Pulmonary artery endothelial cell (primary cell): ENCODE results near the gene TMEM225. TPM values are rescaled to one million over a fixed set of nuclear protein-coding genes. Genes with fewer than 3 reads are reported as not detected.
"Not testable (repeated sequence)": the region's sequence is repeated elsewhere in the genome, so short reads cannot be mapped to it uniquely, and the experiment has no call there.

ENCODE experiments used
- DNase-seq: peaks from one replicate; pipeline ENCODE4 v3.0.0-alpha.2; 2011; ENCODE audit warnings: low read depth, low spot score
- total RNA-seq: library from RNA; depleted of rRNA; stranded (reverse); fragments of >200 nt; gene quantifications from 2 replicates; pipeline ENCODE4 v1.2.3, GENCODE V29; 2014

TMEM225 gene
- total RNA-seq = not detected in 2 replicates

- DNase-seq = no peak
Measured at GRCh38 chr11:123885570-123885969, at the start of gene TMEM225. Gene TMEM225, minus strand, starts transcription at chr11:123885670. Its CDS starts 245 bp downstream, at chr11:123885425.

GRCh38 chr11:123924027-123924426 lies 38.6 kb upstream of the TMEM225 start:
- no peak for DNase-seq

- DNase-seq = no peak
Measured at GRCh38 chr11:123920943-123921342, 35.5 kb upstream of the TMEM225 start.

GRCh38 chr11:123905826-123906225 lies 20.4 kb upstream of the TMEM225 start:
- DNase-seq = no peak

GRCh38 chr11:123904932-123905331 lies 19.5 kb upstream of the TMEM225 start:
- DNase-seq = no peak

- DNase-seq = no peak
Measured at GRCh38 chr11:123903932-123904331, 18.5 kb upstream of the TMEM225 start.

- no peak for DNase-seq
Measured at GRCh38 chr11:123901867-123902266, 16.4 kb upstream of the TMEM225 start, which contains the start of gene OR8D4. Gene OR8D4, plus strand, starts transcription at chr11:123902167. Its CDS starts 4,265 bp downstream, at chr11:123906432.

GRCh38 chr11:123899792-123900191 lies 14.3 kb upstream of the TMEM225 start:
- DNase-seq = no peak

- DNase-seq = no peak
Measured at GRCh38 chr11:123892031-123892430, 6.6 kb upstream of the TMEM225 start.

GRCh38 chr11:123880912-123881311 lies 4.6 kb downstream of the TMEM225 start:
- DNase-seq = no peak

GRCh38 chr11:123867795-123868194 lies 17.7 kb downstream of the TMEM225 start:
- DNase-seq = not testable (repeated sequence)

GRCh38 chr11:123865293-123865692 lies 20.2 kb downstream of the TMEM225 start:
- DNase-seq = not testable (repeated sequence)

GRCh38 chr11:123859731-123860130 lies 25.7 kb downstream of the TMEM225 start:
- DNase-seq = no peak

- DNase-seq = no peak
Measured at GRCh38 chr11:123856444-123856843, 29.0 kb downstream of the TMEM225 start.

GRCh38 chr11:123853038-123853437 lies 32.4 kb downstream of the TMEM225 start:
- DNase-seq = no peak

GRCh38 chr11:123852321-123852720 lies 33.1 kb downstream of the TMEM225 start:
- no peak for DNase-seq

- DNase-seq = no peak
Measured at GRCh38 chr11:123851110-123851509, 34.4 kb downstream of the TMEM225 start.

GRCh38 chr11:123841174-123841573 lies 44.3 kb downstream of the TMEM225 start:
- peak; percentile 22 for DNase-seq

GRCh38 chr11:123839131-123839530 lies 46.3 kb downstream of the TMEM225 start:
- no peak for DNase-seq

GRCh38 chr11:123838659-123839058 lies 46.8 kb downstream of the TMEM225 start:
- DNase-seq = no peak

GRCh38 chr11:123838199-123838598 lies 47.3 kb downstream of the TMEM225 start:
- DNase-seq = no peak

- DNase-seq = no peak
Measured at GRCh38 chr11:123833095-123833494, 52.4 kb downstream of the TMEM225 start.
